Middle frontal gyrus (tissue), 1 donor: ENCODE data around the gene DDX24.
"Not testable (repeated sequence)": the region's sequence is repeated elsewhere in the genome, so short reads cannot be mapped to it uniquely, and the experiment has no call there.

ENCODE experiments used
- DNase-seq: peaks from one replicate; pipeline ENCODE4 v3.0.0-alpha.2; 2015; ENCODE audit warnings: low spot score; ENCODE audit errors: extremely low spot score

Gene DDX24

DNA sequence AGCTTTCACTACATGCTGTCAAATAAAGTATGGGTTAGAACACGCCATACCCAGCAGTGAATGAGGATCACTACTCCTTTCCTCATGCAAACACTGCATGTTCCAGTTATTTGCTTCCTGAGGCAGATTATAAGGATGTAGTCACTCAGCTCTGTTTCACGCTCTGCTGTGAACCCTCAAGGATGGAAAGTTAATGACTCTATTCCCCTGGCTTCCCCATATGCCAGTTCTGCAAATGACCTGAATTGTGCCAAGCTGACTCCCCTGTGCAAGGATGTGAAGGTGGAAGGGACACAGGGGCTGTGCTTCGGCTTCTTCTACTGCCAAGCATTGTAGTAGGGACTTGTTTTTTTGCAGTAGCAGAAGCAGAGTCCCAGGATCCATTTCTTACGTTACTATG is 6.9 kb upstream of the DDX24 start:
- DNase-seq: no peak

DNA sequence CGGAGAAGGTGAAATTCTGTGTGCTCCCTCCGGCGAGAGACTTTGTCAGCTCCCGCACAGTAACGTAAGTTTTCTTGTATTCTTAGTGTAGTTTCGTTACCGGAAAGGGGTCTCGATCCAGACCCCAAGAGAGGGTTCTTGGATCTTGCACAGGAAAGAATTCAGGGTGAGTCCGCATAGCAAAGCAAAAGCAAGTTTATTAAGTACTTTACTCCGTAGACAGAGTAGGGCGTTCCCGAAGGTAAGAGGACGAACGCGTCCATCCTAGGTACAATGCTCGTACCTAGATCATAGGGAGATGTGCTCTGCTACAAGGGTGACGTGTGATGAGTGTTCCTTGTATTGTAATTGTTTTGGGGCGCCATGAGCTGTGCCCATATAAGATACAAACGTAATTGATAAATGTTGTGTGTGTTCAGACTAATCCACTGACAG is 401 bp upstream of the DDX24 start:
- DNase-seq: no peak

DNA sequence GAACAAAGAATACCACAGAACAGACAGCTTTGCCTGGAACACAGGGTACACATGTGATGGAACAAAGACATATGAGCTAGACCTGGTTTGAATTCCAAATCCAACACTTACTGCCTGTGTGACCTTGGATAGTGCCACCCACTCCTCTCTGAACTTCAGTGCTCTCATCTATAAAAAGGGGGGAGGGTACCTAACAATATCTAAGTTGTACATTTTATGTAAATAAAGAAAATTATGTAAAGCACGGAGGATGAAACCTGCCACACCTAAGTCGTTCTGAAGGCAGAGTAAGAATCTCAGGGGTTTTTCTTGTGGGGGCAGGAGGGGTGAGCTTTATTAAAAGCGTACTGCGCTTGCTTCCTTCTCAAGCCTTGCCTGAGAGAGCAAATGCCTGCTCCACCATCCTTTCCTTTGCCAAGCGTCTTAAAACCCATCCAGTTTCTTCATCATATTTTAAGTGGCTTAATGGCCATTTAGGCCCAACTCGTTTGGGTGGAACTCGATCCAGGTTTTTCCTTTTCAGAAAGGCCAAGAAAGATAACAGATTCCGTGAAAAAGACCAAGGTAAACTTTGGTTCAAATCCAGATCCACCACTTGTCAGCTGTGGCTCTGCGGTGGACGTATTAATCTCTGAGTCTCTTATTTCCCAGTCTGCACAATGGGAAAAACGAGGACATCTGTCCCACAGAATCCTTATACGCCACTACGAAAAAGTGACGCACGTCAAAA is 946 bp downstream of the DDX24 start:
- DNase-seq: no peak

DNA sequence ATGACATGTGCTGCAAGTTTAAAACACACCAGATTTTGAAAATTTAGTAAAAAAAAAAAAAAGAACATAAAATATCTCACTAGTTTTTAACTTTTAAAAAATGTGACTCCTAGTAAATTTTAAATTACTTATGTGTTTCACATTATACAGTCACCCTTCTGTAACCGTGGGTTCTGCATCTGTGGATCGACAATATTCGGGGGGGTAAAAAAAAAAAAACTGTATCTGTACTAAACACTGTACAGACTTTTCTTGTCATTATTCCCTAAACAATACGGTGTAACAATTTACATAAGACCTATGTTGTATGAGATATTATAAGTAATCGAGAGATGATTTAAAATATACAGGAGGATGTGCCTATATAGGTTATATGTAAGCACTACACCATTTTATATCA is 3.2 kb downstream of the DDX24 start:
- no peak for DNase-seq

DNA sequence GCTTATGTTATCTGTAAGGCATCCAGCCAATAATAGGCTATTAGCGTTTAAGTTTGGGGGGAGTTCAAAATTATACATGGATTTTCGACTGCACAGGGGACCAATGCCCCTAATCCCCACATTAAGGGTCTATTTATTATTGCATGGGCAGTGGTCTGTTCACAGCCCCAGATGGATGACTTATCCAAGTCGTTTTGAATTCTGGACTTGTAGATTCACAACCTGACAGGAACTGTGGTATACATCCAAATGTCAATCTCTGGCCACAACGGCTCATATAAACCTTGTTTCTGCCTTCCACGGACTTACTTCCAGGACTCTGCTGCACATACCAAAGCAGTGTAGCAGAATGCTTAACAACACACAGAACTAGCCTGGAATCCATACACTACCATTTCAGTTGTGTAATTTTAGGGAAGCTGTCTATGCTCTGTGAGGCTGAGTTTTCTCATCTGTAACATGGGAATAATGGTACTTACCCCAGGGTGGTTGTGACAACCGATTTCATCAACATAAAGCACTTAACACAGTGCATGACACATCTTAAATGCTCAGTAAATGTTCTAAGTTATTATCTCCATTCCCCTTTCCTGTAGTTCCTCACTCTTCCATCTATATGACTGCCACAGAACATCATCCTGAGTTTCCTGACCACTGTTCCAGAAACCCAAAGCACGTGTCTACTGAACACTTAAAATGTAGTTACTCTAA is 3.7 kb downstream of the DDX24 start:
- DNase-seq: no peak

DNA sequence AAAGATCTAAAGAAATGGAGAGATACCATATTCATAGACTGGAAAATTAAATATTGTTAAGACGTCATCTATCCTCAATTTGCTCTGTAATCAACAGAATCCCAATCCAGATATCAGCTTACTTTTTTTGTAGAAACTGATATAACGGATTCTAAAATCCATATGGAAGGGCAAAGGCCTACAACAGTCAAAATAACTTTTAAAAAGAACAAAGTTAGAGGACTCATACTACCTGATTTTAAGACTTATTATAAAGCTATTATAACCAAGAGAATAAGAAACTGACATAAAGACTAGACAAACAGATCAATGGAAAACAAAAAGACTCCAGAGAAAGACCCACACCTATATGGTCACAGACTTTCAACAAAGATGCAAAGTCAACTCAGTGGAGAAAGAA is 6.0 kb downstream of the DDX24 start:
- DNase-seq: no peak

DNA sequence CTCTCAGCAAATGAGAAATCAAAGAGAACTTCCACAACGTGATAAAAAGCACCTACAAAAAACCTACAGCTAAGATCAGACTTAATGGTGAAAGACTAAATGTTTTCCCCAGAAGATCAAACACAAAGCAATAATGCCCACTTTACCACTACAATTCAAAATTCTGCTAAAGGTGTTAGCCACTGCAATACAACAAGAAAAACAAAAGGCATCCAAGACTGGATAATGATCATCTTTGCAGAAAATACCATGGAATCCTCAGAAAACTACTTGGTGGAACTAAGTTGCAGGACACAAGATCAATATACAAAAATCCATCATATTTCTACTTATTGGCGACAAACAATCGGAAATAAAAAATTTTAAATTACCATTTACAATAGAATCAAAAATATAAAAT is 6.5 kb downstream of the DDX24 start:
- DNase-seq: no peak

DNA sequence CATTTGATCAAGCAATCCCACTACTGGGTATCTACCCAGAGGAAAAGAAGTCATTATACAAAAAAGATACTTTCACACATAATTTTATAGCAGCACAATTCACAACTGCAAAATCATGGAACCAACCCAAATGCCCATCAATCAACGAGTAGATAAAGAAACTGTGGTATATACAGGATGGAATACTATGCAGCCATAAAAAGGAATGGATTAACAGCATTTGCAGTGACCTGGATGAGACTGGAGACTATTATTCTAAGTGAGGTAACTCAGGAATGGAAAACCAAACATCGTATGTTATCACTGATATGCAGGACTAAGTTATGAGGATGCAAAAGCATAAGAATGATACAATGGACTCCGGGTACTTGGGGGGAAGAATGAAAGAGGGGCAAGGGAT is 8.9 kb downstream of the DDX24 start:
- DNase-seq: not testable (repeated sequence)

DNA sequence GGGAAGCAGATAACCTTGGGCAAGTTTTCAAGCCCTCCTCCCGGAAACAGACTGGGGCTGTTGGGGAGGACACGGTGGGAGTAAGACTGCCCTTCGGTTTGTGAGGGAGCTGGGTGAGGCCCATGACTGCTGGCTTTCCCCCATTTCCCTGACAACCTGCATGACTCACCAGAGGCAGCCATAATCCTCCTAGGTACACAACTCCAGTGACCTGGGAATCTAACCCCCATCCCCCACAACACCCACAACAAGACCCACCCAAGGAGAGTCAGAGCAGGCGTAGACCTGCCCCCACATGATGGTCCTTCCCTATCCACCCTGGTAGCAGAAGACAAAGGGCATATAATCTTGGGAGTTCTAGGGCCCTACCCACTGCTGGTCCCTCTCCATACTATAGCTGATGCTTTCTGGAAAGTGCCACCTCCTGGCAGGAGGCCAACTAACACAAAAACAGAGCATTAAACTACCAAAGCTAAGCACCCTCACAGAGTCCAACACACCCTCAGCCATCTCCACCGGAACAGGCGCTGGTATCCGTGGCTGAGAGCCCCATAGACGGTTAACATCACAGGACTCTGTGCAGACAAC is 14.8 kb downstream of the DDX24 start:
- no peak for DNase-seq

DNA sequence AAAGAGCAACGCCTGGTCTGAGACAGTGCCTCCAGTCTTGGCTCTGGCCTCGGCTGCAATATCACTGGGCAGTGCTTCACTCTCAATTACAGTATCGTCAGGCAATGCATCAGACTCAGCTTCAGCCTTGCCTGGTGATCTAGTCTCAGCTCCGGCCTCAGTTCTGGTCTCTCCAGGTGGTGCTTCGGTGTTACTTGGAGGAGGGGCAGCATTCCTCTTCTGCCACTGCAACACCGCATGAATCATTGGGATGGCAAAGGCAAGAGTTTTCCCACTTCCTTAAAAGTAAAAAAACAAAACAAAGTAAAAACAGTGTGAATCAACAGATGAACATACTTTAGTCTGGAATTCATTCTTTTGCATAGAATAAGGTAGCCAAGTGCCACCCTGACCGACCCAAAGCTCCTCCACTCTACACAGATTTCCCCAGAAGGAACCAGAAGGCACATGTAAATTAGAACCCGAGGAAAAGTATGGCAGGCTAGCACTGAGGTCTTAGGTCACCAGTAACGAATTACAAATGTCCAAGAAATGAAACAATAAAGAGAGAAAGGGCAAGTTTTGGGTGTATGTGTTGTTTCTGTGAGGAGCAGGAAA is 18.6 kb downstream of the DDX24 start:
- no peak for DNase-seq

DNA sequence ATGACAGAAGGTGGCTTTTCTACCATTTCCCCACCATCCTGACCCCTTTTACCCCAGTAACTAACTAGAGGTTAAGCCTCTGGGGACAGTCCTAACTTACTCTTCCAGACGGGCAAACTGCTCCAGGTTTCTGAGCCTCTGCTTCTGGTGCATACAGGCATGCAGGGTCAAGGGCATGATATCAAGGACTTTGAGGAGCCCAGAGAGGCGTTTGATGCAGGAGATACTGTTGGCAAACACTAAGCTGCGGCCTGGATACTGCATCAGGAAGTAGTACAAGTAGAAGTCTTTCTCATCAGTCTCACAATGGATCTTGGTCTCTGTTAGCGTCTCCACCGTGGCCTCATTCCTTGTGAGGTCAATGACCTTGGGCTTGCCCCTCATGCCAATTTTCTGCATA is 21.0 kb downstream of the DDX24 start:
- no peak for DNase-seq

DNA sequence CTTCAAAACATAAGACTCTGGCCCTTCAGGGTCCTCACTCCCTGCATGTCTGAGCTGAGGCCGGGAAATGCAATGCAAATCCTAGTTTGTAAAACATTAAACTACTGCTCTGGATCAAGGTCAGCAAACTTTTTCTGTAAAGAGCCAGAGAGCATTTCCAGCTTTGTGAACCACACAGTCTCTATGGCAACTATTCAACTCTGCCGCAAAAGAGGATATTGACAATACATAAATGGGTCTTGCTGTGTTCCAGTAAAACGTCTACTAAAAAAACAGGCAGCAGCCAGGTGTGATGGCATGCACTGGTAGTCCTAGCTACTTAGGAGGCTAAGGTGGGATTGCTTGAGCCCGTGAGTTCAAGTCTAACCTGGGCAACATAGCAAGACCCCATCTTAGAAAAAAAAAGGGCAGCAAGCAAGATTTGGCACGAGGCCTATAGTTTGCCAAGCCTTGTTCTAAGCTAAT is 22.3 kb downstream of the DDX24 start:
- DNase-seq: no peak

DNA sequence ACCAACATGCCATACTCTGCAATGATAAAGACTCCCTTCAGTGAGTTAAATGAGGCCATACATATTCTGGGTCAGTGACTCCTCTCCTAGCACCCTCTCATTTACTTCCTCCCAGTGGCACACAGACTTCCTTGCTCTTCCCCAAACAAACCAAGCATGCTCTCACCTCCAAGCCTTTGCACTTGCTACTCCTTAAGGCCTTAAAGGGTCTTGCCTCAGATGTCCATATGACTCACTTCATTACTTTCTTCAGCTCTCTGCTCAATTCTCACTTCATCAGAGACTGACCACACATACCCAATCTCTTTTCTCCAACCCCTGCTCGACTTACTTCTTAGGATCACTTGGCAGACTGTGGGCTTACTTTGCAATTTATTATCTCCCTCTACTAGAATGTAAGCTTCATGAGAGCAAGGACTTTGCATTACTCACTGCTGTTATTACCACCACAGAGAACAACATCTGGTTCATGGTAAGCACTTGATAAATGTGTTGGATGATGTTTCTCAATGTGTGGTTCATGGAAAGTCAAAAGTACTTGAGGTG is 22.8 kb downstream of the DDX24 start:
- DNase-seq: no peak

DNA sequence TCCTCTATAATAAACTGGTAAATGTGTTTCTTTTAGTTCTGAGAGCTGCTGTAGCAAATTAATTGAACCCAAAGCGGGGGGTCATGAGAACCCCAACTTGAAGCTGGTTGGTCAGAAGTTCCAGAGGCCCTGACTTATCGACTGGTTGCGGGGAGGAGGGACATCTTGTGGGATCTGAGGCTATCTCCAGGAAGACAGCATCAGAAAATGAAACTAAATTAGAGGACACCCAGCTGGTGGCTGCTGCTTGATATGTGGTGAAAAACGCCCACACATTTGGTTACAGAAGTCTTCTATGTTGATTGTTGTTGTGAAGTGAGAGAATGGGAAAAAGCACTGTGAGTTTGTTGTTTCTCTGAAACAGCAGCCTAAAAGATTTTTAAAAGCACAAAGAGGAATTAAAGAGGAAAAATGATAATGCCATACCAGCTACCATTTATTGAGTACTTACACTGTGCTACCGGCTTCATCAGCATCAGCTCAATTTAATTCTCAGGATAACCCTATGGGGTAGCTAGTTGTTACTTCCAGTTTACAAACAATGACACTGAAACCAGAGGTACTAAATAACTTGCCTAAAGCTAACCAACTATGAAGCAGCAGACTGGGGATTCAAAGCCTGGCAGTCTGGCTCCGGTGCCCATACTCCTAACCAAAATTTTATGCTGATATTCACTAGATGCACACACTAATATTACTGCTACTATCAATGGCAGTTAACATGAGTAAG is 24.3 kb downstream of the DDX24 start:
- no peak for DNase-seq

DNA sequence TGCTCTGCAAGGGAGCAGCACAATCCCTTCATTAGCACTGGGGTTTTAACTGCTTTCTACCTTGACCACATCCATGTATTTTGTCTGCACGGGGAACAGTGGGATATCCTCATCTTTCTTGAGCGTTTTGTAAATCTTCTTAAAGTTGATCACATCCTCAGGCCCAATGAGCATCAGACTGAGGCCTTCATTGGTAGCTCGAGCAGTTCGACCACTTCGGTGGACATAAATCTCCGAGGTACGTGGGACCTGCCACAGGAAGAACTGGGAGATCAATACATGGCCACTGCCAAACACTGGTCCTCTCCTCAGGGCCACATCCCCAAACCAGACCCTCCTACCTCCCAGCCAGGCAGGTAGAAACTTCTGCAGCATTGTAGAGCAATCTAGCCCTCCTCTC is 26.1 kb downstream of the DDX24 start:
- DNase-seq: no peak

DNA sequence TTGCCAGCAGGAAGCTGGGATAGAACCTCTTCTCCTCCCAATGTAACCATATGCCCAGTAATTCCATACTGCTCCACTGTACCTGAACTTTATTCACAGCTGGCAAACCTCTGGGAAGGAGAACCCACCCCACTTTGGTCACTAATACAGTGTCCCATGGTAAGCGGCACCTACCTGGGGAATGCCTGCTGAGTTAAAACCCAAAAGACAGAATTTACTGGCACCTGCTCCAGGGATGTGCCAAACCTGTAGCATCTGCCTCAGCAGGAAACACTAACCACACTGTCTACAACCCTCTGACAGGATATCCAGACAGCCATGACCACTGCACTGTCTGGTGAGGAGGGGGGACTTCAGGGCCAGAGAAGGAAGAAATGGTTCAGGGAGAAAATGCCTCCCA is 26.6 kb downstream of the DDX24 start:
- DNase-seq: no peak

DNA sequence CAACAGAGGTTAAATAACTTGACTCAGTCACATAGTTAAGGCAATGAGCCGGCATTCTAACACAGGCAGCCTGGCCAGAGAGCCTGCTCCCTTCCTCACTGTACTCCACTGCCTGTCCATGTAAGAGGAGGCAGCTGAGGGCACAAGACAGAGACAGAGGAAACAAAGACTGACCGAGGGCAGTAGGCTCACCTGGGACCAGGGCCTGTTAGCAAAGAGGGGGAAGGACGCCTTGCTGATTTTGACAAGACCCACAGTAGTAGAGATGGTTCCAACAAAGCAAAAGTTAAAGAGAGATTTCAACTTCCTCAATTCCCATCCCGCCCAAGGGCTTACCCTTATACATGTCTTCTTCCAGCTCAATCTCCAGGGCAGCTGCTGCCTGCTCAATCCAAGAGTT is 28.3 kb downstream of the DDX24 start:
- DNase-seq: no peak

DNA sequence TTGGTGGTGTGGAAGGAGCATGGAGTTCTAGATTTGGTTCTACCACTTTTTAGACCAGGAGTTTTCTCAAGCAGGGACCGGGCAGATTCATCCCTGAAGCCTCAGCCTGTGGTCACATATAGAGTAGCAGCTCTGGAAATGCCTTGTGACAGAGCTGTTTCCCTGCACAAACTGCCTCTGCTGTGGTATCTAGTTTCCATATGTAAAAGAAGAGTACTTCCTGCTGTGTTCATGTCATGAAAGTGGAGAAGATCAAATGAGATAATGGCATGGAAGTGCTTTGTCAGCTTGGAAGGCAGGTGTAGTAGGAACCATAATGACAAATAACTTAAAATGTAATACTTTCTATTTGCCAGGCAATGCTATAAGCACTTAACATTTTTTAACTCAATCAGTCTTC is 28.8 kb downstream of the DDX24 start:
- DNase-seq: no peak

DNA sequence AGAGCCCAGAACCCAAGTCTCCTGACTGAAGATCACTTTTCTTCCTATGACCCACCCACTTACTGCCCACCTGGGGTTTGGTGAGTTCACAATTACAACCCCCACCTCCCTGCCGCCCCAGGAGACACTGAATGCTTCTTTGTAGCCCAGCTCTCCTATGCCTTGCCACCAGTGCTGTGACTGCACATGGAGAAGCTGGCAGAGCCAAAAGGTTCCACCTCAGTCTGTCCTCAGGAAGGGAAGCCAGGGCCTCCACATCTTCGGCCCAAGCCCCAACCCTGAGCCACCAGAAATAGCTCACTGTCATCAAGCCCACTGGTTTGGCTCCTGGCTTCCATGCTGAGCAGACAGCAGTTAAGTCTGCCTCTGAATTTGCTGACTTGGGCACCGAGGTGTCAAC is 29.2 kb downstream of the DDX24 start:
- DNase-seq: no peak

DNA sequence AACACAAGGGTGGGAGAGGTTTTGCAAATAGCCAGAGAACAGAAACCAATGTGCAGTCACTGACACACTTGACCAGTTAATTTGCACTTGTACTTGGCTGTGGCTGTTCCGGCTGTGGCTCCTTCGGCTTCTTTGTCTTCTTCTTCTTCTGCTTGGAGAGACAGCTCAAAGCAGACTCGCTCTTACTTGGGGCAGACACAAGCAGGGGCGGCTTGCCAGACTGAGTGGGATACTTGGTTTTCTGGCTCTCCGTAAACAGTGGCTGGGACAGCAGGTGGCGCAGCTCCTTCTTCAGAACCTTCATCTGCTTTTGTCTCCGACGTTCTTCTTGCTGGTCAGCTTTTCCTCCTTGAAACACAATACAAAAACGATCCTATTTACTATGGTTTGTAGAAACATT is 29.9 kb downstream of the DDX24 start:
- peak; percentile 48 for DNase-seq

DNA sequence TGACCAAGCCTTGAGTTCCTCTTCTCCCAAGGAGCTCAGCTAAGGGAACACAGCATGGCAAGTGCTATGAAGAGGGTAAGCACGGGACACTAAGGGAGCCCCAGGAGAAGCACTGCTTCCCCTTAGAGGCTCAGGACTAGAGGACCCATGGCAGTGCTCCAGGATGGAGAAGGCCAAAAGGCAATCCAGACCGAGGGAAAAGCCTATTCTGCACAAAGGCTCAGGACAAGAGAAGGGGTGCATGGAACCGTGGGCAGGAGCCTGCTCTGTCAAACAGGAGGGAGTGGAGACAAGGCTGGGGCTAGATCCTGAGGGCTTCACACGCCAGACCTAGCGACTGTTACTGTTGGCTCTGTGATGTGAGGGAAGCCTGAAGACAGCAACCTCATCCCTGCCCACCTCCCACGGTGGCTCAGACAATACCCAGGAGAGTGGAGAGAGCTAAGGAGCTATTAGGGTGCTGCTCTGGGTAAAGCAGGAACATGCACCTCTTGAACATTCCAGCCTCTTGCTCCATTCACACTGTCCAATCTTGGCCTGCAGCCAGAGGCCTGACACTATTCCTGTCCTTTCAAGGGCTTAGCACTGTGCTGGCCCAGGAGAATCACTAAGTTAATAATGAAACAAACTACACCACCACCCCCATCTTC is 30.6 kb downstream of the DDX24 start:
- no peak for DNase-seq
